Measurements from ENCODE around the gene KIAA1328.
A peak's percentile ranks its signal among the peaks of the same experiment; 100 is the strongest.
"Not testable (repeated sequence)": the region's sequence is repeated elsewhere in the genome, so short reads cannot be mapped to it uniquely, and the experiment has no call there.

Gene KIAA1328

GRCh38 chr18:36888778-36889177, 59.9 kb downstream of the KIAA1328 start:
- DNase-seq: no peak

GRCh38 chr18:36889321-36889720, 60.4 kb downstream of the KIAA1328 start:
- DNase-seq: no peak

GRCh38 chr18:36889742-36890141, 60.8 kb downstream of the KIAA1328 start:
- DNase-seq: no peak

- no peak for DNase-seq
Measured at GRCh38 chr18:36890598-36890997, 61.7 kb downstream of the KIAA1328 start.

GRCh38 chr18:36893227-36893626, 64.3 kb downstream of the KIAA1328 start:
- DNase-seq: no peak

- no peak for DNase-seq
Measured at GRCh38 chr18:36895606-36896005, 66.7 kb downstream of the KIAA1328 start.

- DNase-seq: no peak
Measured at GRCh38 chr18:36897253-36897652, 68.3 kb downstream of the KIAA1328 start.

- no peak for DNase-seq
Measured at GRCh38 chr18:36899289-36899688, 70.4 kb downstream of the KIAA1328 start.

- no peak for DNase-seq
Measured at GRCh38 chr18:36900466-36900865, 71.5 kb downstream of the KIAA1328 start.

GRCh38 chr18:36901277-36901701, 72.4 kb downstream of the KIAA1328 start:
- DNase-seq: no peak

- no peak for DNase-seq
Measured at GRCh38 chr18:36903215-36903928, 74.4 kb downstream of the KIAA1328 start.

- no peak for DNase-seq
Measured at GRCh38 chr18:36905571-36905970, 76.6 kb downstream of the KIAA1328 start.

GRCh38 chr18:36909282-36909681, 80.4 kb downstream of the KIAA1328 start:
- not testable (repeated sequence) for DNase-seq

GRCh38 chr18:36912887-36913286, 84.0 kb downstream of the KIAA1328 start:
- no peak for DNase-seq

- DNase-seq: no peak
Measured at GRCh38 chr18:36917907-36918306, 89.0 kb downstream of the KIAA1328 start.

GRCh38 chr18:36929601-36930000, 100.7 kb downstream of the KIAA1328 start:
- DNase-seq: no peak

GRCh38 chr18:36931106-36931505, 102.2 kb downstream of the KIAA1328 start:
- DNase-seq: no peak

GRCh38 chr18:36933552-36933951, 104.6 kb downstream of the KIAA1328 start:
- DNase-seq: no peak

GRCh38 chr18:36934884-36935283, 106.0 kb downstream of the KIAA1328 start:
- no peak for DNase-seq

- peak in 1 of 2 experiments; percentile 3 for DNase-seq
Measured at GRCh38 chr18:36942264-36942663, 113.3 kb downstream of the KIAA1328 start.

- no peak for DNase-seq
Measured at GRCh38 chr18:36947820-36948348, 119.0 kb downstream of the KIAA1328 start.

GRCh38 chr18:36950282-36950681, 121.4 kb downstream of the KIAA1328 start:
- DNase-seq: no peak

GRCh38 chr18:36950960-36951359, 122.0 kb downstream of the KIAA1328 start:
- no peak for DNase-seq

GRCh38 chr18:36953047-36953446, 124.1 kb downstream of the KIAA1328 start:
- no peak for DNase-seq

- DNase-seq: no peak
Measured at GRCh38 chr18:36960038-36960437, 131.1 kb downstream of the KIAA1328 start.
